Right atrium auricular region (tissue), 2 donors: ENCODE data around the gene OSBPL2. TPM values are rescaled to one million over a fixed set of nuclear protein-coding genes. Genes with fewer than 3 reads are reported as not detected.

Experiments used
- DNase-seq: peaks from one replicate; pipeline ENCODE4 v3.0.0-alpha.2; 2019; ENCODE audit warnings: low spot score
- H3K27ac ChIP-seq, 2 donors: fragments of 200-600 bp; sonication (generic); 1 replicate in 1 of 2; 2 replicates in 1 of 2; pipeline ENCODE4 v1.5.1; 2016 to 2019
- H3K27me3 ChIP-seq, 2 donors: fragments of 200-600 bp; sonication (generic); one replicate each; pipeline versions ENCODE4 v1.5.1 to v1.6.0; 2017 to 2019
- H3K36me3 ChIP-seq: fragments of 200-600 bp; sonication (generic); one replicate; pipeline ENCODE4 v1.5.1; 2016
- H3K4me1 ChIP-seq, 2 donors: fragments of 200-600 bp; sonication (generic); one replicate each; pipeline versions ENCODE4 v1.5.1 to v1.6.0; 2017 to 2019
- H3K4me3 ChIP-seq, 2 donors: fragments of 200-600 bp; sonication (generic); 1 replicate in 1 of 2; 2 replicates in 1 of 2; pipeline ENCODE4 v1.5.1; 2017 to 2019; ENCODE audit warnings: mild to moderate bottlenecking in 1 of 2, moderate library complexity in 1 of 2
- H3K9me3 ChIP-seq, 2 donors: fragments of 200-600 bp; sonication (generic); one replicate each; pipeline ENCODE4 v1.5.1; 2019
- CTCF ChIP-seq, 2 donors: fragments of 200-600 bp; sonication (generic); IDR thresholded peaks; one replicate each; pipeline ENCODE4 v1.5.1; 2019; ENCODE audit warnings: antibody characterized with exemption in 2 of 2
- total RNA-seq, 2 donors: library from RNA; depleted of rRNA; stranded (reverse); fragments of >200 nt; gene quantifications; one replicate each; pipeline ENCODE4 v1.1.0, GENCODE V29; 2016

OSBPL2 gene
- total RNA-seq, 2 donors from 2014 or later, result 27.2 to 29.6 TPM

DNA sequence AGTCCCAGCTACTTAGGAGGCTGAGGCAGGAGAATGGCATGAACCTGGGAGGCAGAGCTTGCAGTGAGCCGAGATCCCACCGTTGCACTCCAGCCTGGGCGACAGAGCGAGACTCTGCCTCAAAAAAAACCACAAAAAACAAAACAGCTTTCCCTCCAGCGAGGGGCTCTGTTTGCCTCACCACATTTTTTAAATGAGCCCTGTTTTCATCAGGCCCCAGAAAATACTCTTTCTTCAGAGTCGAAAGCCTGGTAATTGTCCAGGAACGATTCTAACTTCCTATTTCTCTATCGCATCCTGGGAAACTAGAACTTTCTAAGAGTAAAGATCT is 43.3 kb upstream of the OSBPL2 start:
- no peak overlapping the region for H3K4me3 ChIP-seq
- H3K36me3 ChIP-seq, result peaks cover 42% of the 10 kb centered on the region
- H3K9me3 ChIP-seq, result no peaks in the 10 kb centered on the region
- no peak overlapping the region for H3K27ac ChIP-seq
- H3K27me3 ChIP-seq, result no peaks in the 10 kb centered on the region
- TF ChIP-seq CTCF (IDR thresholded peaks at IDR 0.05), result no peak
- H3K4me1 ChIP-seq, result peaks cover 0 to 9% of the 10 kb centered on the region in 2 donors
- DNase-seq, result no peak

- no peak for TF ChIP-seq CTCF (IDR thresholded peaks at IDR 0.05)
- DNase-seq, result no peak
Observed at GRCh38 chr20:62195736-62196135, 42.6 kb upstream of the OSBPL2 start.

GRCh38 chr20:62196286-62196685 is 42.0 kb upstream of the OSBPL2 start:
- Histone ChIP-seq H3K4me3 (no peak overlapping the region), H3K4me1 (peaks cover 0 to 9% of the 10 kb centered on the region in 2 donors), H3K27me3 (no peaks in the 10 kb centered on the region), H3K27ac (no peak overlapping the region), H3K9me3 (no peaks in the 10 kb centered on the region), H3K36me3 (peaks cover 55% of the 10 kb centered on the region)
- no peak for DNase-seq
- no peak for TF ChIP-seq CTCF (IDR thresholded peaks at IDR 0.05)

More at GRCh38 chr20:62195736-62196135, 42.6 kb upstream of the OSBPL2 start:
- Histone ChIP-seq H3K9me3 (no peaks in the 10 kb centered on the region), H3K27ac (no peak overlapping the region), H3K4me3 (no peak overlapping the region), H3K36me3 (peaks cover 49% of the 10 kb centered on the region), H3K4me1 (peaks cover 0 to 9% of the 10 kb centered on the region in 2 donors), H3K27me3 (no peaks in the 10 kb centered on the region)

- Histone ChIP-seq H3K36me3 (peaks cover 64% of the 10 kb centered on the region), H3K4me1 (no peaks in the 10 kb centered on the region), H3K9me3 (no peaks in the 10 kb centered on the region), H3K27ac (no peak overlapping the region), H3K4me3 (no peak overlapping the region), H3K27me3 (no peaks in the 10 kb centered on the region)
- no peak for TF ChIP-seq CTCF (IDR thresholded peaks at IDR 0.05)
- DNase-seq, result no peak
Observed at GRCh38 chr20:62197311-62197710, 41.0 kb upstream of the OSBPL2 start.

GRCh38 chr20:62197801-62198200 is 40.5 kb upstream of the OSBPL2 start:
- no peak for DNase-seq
- H3K36me3 ChIP-seq, result peaks cover 64% of the 10 kb centered on the region

More at GRCh38 chr20:62197801-62198200, 40.5 kb upstream of the OSBPL2 start:
- H3K27ac ChIP-seq, result no peak overlapping the region
- H3K4me3 ChIP-seq, result no peak overlapping the region
- H3K4me1 ChIP-seq, result no peaks in the 10 kb centered on the region
- no peaks in the 10 kb centered on the region for H3K9me3 ChIP-seq
- no peak for TF ChIP-seq CTCF (IDR thresholded peaks at IDR 0.05)
- H3K27me3 ChIP-seq, result no peaks in the 10 kb centered on the region
